Subcutaneous adipose tissue (tissue), 4 donors: ENCODE data around the gene MED6. TPM values are rescaled to one million over a fixed set of nuclear protein-coding genes. Genes with fewer than 3 reads are reported as not detected.

ENCODE experiments used
- CTCF ChIP-seq: fragments of 450-650 bp; IDR thresholded peaks from one replicate; pipeline ENCODE4 v1.5.1; 2016; ENCODE audit warnings: low read depth, mild to moderate bottlenecking, control low read depth, antibody characterized with exemption, moderate library complexity
- total RNA-seq, 4 donors: library from RNA; depleted of rRNA; stranded (reverse); fragments of >200 nt; gene quantifications; one replicate each; pipeline ENCODE4 v1.1.0, GENCODE V29; 2016

Gene MED6
- total RNA-seq, 4 donors from 2014 or later = 28.2 to 43.9 (median 35.5) TPM

GRCh38 chr14:70567791-70568190, 32.7 kb downstream of the MED6 start:
- TF ChIP-seq CTCF = no peak

- TF ChIP-seq CTCF = no peak
These were observed 36.6 kb downstream of the MED6 start for GRCh38 chr14:70563869-70564268.

- TF ChIP-seq CTCF = no peak
These were observed 37.0 kb downstream of the MED6 start for GRCh38 chr14:70563417-70563816.

DNA sequence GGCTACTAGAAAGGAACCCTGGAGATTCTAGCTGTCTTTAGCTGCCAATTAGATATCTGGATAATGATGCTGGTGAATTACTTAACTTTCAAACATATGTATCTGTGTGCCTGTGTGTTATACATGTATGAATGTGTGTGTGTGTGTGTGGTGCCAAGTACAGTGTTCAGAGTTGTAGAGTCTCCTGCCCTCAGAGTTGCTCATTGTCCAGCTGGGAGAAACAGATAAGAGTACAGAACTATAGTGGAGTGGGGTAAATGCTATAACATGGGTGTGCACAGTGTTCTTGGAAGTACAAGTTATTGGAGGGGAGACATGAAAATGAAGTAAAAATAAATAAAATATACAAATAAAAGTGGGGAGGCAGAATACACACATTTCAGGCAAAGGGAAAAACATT, 42.1 kb downstream of the MED6 start:
- TF ChIP-seq CTCF = no peak

DNA sequence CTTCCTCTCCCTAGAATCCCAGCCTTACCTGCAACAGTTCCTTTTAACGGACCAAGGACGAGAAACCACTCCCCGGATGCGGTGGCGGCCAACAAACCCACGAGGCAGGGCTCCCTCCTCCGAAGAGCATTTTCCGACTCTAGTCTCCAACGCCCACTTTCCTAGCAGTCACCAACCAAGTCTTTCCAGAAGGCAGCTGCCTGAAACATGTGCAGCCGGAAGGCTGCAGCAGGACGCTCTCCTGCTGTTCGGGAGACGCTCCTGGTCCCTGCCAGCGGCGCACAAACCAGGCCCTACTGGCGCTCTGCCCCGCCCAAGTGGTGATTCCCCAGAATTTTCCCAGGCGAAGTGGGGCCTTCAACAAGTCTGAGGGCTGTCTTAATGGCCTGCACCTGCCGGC, 44.6 kb downstream of the MED6 start:
- no peak for TF ChIP-seq CTCF

- no peak for TF ChIP-seq CTCF
These were observed 62.4 kb downstream of the MED6 start for GRCh38 chr14:70538087-70538486.

DNA sequence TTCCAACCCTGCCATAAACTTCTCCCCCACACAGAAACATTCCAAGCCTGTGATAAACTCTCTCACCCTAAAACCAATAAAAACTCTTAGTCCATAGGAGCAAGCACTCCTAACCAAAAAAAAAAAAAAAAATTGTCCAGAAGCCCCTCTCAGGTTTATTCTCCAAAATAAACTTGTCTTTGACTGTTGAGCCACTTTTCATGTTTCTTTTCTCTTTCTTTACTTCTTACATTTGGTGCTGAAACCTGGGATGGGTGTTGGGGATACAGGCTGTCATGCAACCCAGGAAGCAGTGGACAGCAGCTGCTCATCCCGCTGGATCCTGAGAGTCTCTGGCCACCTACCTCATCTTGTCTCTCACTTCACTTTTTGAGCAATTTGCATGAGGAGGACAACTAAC, 63.6 kb downstream of the MED6 start:
- TF ChIP-seq CTCF = no peak
